EH (cell line): Measurements from ENCODE around the gene NEU1.
"Not testable (repeated sequence)": the region's sequence is repeated elsewhere in the genome, so short reads cannot be mapped to it uniquely, and the experiment has no call there.

Experiments
- DNase-seq: peaks from one replicate; pipeline ENCODE4 v3.0.0-alpha.2; 2015; ENCODE audit warnings: low read depth

Gene NEU1

DNA sequence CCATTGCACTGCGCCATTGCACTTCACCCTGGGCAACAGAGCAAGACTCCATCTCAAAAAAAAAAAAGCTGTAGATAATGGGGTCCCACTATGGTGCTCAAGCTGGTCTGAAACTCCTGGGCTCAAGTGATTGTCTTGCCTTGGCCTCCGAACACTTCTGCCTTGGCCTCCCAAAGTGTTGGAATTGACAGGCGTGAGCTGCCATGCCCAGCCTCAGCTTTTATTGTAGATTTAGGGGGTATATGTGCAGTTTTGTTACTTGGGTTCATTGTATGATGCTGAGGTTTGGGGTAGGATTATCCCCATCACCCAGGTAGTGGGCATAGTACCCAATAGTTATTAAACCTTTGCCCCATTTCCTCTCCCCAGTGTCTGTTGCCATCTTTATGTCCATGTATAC lies 23.7 kb downstream of the NEU1 start:
- DNase-seq: no peak

DNA sequence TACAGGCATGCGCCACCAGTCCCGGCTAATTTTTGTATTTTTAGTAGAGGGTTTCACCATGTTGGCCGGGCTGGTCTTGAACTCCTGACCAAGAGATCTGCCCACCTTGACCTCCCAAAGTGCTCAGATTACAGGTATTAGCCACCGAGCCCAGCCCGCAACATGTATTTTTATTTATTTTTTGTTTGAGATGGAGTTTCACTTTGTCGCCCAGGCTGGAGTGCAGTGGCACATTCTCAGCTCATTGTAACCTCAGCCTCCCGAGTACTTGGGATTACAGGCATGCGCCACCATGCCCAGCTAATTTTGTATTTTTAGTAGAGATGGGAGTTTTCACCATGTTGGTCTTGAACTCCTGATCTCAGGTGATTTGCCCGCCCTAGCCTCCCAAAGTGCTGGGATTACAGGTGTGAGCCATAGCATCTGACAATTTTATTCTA lies 24.5 kb downstream of the NEU1 start:
- not testable (repeated sequence) for DNase-seq

DNA sequence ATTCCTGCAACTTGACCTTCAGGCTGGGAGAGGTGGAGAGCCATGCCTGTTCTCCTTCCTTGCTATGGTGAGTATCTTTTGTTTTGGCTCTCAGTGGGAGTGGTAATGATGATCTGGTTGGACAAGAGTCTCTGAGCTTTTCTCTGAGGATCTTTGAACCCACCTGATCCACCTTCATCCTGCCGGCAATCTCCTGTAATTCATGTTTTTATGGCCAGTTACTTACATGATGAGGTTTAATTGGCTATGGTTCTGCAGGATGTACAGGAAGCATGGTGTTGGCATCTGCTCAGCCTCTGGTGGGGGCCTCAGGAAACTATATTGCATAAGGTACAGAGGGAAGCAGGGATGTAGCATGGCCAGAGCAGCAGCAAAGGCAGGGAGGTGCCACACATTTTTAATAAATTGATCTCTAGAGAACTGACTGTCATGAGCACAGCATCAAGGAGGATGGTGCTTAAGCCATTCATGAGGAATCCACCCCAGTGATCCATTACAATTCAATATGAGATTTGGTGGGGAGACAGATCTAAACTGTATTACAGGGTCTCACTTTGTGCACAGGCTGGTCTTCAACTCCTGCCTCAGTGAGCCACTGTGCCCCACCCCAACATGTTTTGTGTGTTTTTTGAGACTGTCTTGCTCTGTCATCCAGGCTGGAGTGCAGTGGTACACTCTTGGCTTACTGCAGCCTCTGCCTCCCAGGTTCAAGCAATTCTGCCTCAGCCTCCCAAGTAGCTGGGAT lies 25.1 kb downstream of the NEU1 start:
- DNase-seq: peak; percentile 42

DNA sequence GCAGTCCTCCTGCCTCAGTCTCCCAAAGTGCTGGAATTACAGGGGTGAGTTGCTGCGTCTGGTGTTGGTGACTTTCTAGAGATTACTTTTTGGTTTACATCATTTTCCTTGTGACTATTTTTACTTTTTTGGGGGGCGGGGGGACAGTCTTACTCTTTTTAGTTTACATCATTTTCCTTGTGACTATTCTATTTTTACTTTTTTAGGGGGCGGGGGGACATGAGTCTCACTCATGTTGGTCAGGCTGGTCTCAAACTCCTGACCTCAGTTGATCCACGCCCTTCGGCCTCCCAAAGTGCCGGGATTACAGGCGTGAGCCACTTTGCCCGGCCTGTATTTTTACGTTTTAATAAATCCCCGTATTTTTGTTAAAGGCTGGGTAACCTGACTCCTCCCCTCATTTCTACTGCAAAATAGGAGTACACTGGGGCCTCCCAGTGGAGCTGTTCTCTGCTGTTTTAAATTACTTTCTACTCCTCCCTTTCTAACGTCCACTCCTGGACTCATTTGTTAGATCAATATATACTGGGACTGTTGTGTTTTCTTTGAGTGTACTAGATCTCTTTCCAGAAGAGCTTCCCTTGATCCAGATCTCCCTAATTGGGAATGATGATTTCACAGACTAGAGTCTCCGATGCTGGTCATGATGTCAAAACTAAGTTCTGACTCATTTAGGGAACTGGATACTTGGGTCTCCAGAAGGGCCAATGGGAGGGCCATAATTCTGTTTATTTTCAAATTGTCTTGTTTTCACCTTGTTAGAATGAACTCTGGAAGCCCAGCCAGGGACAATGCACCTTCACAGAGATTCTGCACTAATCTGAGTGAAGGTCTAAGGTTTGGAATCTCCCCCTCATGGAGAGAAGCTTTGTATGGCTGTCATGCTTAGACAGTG lies 25.9 kb downstream of the NEU1 start:
- DNase-seq: peak; percentile 53

DNA sequence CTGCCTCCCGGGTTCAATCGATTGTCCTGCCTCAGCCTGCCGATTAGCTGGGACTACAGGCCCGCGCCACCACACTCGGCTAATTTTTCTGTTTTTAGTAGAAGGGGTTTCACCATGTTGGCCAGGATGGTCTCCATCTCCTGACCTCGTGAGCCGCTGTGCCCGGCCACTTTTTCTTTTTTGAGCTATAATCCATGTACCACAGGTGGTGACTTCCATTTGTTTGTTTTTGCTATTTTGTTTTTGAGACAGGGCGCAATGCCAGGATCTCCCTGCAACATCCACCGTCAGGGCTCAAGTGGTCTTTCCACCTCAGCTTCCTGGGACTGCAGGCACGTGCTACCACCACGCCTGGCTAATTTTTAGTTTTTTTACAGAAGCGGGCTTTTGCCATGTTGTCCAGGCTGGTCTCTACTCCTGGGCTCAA lies 26.6 kb downstream of the NEU1 start:
- DNase-seq: no peak

DNA sequence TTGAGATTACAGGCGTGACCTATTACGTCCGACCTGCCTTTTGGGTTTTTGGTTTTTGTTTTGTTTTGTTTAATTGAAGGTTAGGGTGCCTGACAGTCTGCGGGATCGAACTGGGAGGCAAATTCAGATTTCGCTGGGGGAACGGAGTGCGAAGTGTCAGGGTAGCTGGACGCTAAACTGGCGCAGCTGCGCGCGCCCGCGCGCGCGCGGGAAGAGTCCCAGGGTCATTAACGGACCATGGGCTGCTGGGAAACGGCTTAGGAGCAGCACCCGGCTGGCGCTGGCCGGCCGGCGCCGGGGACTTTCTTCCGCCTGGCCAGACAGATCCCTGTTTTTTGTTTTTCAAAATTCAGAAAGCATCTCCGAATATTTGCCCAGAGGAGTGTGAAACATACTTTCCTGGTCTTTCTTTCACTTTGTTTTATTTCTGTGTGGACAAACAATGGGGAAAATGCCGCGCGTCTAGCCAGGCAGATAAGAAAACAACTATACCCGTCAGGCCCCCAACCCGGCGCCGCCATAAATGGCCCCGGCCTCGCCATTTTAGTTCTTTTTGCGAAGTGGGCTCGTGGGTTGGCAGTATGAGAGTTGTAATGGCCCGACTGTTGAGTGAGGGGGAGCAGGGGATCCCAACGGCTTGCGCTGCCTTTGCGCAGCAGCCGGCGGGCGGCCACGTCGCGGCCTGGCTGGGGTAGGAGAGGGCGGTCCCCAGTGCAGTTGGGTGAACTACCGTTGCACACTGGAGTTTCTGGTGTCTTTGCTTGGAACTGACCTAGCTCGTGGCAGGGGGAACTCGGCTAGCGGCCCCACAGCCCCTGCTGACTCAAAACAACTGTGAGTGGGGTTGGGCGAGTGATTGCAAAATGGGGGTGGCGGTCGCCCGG lies 28.0 kb downstream of the NEU1 start:
- DNase-seq: peak; percentile 87

DNA sequence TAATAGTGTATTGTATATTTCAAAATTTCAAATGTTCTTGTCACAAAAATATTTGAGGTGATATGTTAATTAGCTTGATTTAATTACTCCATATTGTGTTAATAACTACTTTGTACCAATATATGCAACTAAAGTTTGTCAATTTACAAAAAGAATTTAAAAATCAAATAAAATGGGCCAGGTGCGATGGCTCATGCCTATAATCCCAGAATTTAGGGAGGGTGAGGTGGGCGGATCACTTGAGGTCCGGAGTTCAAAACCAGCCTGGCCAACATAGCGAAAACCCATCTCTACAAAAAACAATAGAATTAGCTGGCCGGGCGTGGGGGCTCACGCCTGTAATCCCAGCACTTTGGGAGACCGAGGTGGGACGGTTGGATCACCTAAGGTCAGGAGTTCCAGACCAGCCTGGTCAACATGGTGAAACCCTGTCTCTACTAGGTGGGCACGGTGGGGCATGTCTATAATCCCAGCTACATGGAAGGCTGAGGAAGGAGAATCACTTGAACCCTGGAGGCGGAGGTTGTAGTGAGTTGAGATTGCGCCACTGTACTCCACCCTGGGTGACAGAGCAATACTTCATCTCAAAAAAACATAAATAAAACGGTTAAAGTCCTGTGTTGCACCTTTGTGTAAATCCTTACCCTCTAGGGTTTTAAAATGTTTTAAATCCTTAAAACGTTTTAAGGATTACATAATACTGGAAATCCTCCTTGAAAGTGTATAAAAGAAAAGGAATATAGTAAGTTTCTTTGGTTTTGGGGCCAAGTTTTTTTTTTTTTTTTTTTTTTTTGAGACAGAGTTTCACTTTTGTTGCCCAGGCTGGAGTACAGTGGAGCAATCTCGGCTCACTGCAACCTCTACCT lies 31.0 kb downstream of the NEU1 start:
- DNase-seq: no peak

DNA sequence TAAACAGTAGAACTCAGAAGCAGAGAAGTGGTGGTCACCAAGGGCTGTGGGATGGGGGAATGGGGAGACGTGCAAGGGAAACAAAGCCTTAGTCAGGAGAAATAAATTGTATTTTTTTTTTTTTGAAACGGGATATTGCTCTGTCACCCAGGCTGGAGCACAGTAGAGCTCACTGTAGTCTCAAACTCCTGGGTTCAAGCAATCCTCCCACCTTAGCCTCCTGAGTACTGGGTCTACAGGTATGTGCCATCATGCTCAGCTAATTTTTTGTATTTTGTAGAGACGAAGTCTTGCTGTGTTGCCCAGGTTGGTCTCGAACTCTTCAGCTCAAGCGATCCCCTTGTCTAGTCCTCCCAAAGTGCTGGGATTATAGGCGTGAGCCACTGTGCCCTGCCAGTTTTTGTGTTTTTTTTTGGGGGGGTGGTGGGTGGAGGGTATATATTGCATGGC lies 31.7 kb downstream of the NEU1 start:
- no peak for DNase-seq

DNA sequence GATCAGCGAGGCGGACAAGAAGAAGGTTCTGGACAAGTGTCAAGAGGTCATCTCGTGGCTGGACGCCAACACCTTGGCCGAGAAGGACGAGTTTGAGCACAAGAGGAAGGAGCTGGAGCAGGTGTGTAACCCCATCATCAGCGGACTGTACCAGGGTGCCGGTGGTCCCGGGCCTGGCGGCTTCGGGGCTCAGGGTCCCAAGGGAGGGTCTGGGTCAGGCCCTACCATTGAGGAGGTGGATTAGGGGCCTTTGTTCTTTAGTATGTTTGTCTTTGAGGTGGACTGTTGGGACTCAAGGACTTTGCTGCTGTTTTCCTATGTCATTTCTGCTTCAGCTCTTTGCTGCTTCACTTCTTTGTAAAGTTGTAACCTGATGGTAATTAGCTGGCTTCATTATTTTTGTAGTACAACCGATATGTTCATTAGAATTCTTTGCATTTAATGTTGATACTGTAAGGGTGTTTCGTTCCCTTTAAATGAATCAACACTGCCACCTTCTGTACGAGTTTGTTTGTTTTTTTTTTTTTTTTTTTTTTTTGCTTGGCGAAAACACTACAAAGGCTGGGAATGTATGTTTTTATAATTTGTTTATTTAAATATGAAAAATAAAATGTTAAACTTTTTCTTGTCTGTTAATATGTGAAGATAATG lies 32.9 kb downstream of the NEU1 start:
- peak; percentile 65 for DNase-seq

DNA sequence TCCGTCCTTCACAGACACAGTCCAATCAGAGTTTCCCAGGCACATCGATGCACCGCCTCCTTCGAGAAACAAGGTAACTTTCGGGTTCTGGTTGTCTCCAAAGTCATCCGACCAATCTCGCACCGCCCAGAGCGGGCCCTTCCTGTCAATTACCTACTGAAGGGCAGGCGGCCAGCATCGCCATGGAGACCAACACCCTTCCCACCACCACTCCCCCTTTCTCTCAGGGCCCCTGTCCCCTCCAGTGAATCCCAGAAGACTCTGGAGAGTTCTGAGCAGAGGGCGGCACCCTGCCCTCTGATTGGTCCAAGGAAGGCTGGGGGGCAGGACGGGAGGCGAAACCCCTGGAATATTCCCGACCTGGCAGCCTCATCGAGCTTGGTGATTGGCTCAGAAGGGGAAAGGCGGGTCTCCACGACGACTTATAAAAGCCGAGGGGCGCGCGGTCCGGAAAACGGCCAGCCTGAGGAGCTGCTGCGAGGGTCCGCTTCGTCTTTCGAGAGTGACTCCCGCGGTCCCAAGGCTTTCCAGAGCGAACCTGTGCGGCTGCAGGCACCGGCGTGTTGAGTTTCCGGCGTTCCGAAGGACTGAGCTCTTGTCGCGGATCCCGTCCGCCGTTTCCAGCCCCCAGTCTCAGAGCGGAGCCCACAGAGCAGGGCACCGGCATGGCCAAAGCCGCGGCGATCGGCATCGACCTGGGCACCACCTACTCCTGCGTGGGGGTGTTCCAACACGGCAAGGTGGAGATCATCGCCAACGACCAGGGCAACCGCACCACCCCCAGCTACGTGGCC lies 35.1 kb downstream of the NEU1 start, which contains the start of gene HSPA1B:
HSPA1B (plus strand) TSS at position 453 of the 794 bp plus-strand sequence; CDS start at position 666, 213 bp downstream.
- DNase-seq: peak; percentile 100

DNA sequence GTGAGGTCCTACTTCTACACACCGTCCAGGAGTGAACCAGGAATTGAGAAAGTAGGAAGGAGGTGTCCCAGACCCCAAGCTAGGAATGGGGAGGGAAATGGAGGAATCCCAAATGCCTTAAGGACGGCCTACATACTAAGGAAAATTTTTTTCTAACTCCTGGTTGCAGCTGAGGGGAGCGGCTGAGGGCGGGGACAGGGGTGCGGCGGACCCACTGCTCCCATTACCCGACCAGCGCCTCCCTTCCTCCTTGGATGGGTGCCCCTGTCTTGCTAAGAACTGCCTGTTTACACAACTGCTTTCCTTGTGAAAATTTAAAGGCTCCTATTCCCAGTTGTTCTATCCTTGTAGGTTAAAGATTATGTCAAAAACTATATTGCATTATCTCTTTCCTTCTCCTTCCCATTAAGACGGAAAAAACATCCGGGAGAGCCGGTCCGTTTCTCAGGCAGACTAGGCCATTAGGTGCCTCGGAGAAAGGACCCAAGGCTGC lies 35.8 kb downstream of the NEU1 start:
- DNase-seq: peak; percentile 91

DNA sequence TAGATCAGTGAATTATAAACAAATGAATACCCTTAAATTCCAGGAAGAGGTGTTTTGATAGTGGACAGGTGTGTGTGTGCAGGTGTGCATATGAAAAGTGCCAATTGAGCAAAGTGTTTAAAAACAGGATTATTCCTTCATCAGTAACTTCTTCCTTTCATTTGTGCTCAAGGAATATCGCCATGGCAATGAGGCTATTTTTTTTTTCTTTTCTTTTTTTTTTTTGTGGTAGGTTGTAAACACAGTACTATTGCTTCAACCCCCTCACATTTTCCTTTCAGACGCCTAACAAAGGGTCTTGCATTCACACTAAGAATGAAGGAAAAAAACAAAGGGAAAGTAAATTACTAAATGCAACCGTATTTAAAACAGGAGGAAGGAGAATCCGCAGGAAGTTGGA lies 37.1 kb downstream of the NEU1 start:
- no peak for DNase-seq

DNA sequence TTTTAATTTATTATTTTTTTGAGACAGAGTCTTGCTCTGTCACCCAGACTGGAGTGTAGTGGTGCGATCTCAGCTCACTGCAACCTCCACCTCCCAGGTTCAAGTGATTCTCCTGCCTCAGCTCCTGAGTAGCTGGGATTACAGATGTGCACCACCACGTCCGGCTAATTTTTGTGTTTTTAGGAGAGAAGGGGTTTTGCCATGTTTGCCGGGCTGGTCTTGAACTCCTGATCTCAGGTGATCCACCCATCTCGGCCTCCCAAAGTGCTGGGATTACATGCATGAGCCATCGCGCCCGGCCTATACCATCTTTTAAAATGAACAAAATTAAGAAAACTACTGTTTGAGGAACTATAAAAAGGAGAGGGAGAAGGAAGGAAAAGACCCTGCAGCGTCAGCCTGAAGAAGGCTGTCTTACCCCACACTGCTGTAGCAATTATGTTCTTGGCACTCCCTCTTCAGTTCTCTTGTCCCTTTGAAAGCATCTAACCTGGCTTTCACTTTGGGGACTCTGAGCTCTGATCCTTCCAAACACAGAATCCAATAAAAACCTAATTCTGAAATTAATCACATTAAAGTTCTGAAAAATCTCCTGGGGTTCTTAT lies 38.9 kb downstream of the NEU1 start:
- DNase-seq: not testable (repeated sequence)

DNA sequence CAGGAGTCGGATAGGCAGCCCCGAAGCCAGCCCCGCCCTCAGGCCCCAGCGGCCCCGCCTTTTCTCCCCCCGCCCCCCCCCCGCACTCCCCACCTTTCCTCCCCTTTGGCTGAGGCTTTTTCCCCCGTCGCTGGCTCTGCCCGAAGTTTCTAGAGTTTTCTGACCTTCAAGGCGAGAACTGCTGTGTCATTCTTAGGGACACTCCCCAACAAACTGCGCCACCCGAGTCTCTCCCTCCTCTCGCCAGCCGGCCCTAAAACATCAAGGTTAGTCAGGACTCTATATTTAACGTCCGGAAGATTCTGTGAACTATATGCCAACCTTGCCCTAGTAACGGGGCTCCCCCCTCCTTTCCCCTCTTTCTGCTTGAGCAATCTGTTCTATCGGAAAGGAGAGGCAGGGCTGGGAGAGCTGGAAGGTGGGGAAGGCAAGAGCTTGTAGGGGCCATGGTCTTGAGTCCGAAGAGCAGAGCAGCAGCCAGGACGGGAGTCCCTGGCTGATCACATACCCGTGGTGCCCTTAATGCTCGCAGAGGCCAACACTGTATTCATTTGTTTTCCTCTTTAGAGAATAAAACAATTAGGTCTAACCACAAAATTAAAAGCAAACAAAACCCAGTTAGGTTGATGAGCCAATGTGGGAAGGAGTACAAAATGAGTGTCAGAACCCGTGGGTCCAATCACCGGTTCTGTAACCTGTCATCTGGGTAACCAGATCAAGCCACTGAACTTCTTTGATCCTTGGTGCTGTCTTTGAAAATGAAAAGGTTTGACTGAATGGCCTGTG lies 40.4 kb downstream of the NEU1 start:
- peak; percentile 92 for DNase-seq

DNA sequence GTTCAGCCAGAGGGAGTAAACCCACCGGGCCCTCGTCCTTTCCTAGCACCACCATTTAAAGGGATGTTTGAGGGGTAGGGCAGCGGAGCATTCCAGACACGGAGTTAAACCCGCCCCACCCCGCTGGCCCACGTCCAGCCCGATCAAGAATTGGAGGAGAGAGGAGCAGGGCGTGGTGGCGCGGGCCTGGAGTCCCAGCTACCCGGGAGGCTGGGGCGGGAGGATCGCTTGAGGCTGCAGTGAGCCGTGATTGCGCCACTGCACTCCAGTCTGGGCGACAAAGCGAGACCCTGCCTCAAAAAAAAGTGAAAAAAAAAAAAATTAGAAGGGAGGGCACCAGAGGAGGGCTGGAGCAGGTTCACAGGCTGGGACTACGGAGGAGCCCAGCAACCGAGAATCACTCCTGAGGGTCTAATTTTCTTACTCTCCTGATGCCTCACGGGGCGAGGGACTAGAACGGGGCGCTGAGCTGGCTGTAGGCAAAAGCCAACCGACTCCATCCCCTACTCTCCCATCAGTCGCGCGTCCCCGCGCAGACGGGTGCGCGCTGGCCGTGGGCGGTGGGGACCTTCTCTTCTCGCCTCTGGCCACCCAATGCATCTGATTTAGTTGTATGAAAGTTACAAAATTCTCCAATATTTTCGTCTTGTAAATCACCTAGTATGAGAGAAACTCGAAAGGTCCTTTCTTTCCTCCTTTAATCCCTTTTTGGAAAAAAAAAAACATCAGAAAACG lies 41.2 kb downstream of the NEU1 start:
- peak; percentile 38 for DNase-seq

DNA sequence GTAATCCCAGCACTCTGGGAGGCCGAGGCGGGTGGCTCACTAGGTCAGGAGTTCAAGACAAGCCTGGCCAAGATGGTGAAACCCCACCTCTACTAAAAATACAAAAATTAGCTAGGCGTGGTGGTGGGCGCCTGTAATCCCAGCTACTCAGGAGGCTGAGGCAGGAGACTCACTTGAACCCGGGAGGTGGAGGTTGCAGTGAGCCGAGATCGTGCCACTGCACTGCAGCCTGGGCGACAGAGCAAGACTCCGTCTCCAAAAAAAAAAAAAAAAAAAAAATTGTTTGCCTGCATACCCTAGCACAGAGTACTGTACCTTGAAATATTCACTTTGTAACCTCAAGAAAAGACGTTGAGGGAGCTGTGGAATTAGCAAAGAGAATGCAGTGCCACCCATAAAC lies 42.2 kb downstream of the NEU1 start:
- not testable (repeated sequence) for DNase-seq

DNA sequence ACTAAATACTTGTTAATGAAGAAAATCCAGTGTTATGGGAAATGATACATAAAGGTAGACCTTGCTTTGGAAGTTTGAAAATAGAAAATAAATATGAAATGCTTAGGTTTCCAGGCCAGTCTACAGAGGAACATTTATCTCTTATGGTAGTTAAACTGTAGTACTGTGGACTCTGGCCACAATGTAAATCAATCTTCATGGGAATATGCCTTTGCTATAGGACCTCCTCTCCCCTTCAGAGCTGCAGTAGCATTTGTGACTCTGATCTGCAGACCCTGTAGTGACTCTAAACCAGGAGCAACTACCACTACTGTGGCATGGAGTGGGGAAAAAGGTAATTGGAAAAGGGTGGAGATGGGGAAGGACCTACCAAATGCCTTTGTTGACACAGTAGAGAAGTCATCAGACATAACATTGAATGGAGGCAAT lies 42.7 kb downstream of the NEU1 start:
- no peak for DNase-seq
